Measurements from ENCODE around the gene CFL2.
"Not testable (repeated sequence)": the region's sequence is repeated elsewhere in the genome, so short reads cannot be mapped to it uniquely, and the experiment has no call there.

The CFL2 gene

DNA sequence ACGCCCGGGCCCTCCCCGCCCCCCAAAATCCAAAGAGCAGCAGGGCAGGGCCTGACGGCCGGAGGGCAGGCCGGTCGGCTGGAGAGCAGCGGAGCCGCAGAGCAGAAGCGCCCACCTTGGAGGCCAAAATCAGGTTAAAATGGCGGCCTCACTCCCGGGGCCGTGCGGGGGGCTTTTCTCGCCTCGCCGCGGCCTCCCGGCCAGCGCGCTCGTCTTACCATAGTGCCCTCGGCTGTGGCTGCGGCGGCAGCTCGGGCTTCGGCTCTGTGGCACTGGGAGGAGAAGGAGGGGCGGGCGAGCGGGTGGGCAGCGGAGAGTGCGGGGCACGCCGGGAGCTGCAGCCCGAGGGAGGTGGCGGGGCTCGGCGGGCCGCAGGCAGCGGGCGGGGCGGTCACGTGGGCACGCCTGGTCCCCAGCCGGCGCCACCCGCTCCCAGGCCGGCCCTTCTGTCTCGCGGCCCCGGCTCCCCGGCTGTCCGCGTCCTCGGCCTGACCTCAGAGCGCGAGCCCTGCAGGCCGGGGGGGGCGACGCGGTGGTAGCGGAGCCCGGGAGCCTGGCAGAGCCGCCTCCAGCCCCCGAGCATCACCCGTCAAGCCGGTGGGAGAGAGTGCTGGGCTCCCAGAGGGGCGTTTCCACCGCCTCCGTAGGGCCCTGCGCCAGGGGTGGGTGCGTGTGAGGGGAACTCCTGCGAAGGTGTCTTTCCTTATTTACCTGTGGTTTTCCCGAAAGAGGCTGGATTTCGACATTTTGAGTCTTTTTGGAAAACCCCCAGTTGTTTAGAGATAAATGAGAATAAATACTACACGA is at the start of gene CFL2:
TSS of gene CFL2 (minus strand) at position 274 of the 807 bp plus-strand sequence. CDS start at position 221, 53 bp downstream.
- Mint-ChIP-seq H3K4me3 (peak within 1 kb of the TSS; percentile 91), H3K27me3 (peaks cover 3% of the 10 kb centered on the region)

DNA sequence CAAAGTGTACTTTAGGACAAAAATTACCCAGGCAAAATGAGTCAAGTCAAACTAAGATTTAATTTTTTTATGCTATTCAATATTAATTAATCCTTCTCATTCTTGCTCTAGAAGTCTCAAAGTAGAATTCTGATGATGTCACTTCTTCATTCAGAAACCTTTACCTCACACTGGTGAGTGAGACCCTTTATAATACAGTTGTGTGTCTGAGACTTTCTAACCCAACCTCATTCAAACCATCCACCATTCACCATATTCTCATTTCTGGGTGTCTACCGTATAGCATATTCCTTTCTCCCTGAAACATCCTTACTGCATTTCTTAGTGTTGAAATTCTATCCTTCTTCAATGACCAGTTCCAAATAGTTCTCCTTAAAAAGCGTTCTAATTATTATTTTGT is 40.8 kb upstream of the CFL2 start:
- H3K36me3 Mint-ChIP-seq (ENCODE audit: low read depth) = peaks cover 38% of the 10 kb centered on the region
- no peaks in the 10 kb centered on the region for H3K4me1 Mint-ChIP-seq
- no peak for DNase-seq
- H3K27me3 Mint-ChIP-seq = no peaks in the 10 kb centered on the region
- no peaks in the 10 kb centered on the region for H3K9me3 Mint-ChIP-seq
- no peak for ATAC-seq
- no peak overlapping the region for H3K27ac Mint-ChIP-seq
- no peak overlapping the region for H3K4me3 Mint-ChIP-seq

More for the DNA sequence above, at the start of gene CFL2:
- peak within 1 kb of the TSS; percentile 90 for H3K27ac Mint-ChIP-seq
- peaks cover 11% of the 10 kb centered on the region for H3K36me3 Mint-ChIP-seq (ENCODE audit: low read depth)
- peak; percentile 90 for ATAC-seq
- H3K9me3 Mint-ChIP-seq = no peaks in the 10 kb centered on the region
- peak; percentile 71 for DNase-seq
- H3K4me1 Mint-ChIP-seq = peaks cover 25% of the 10 kb centered on the region

GRCh38 chr14:34754687-34755086 is 40.3 kb upstream of the CFL2 start:
- ATAC-seq (no peak), DNase-seq (no peak)
- H3K27ac Mint-ChIP-seq = no peak overlapping the region
- no peak overlapping the region for H3K4me3 Mint-ChIP-seq
- H3K4me1 Mint-ChIP-seq = no peaks in the 10 kb centered on the region
- H3K36me3 Mint-ChIP-seq (ENCODE audit: low read depth) = peaks cover 35% of the 10 kb centered on the region
- H3K27me3 Mint-ChIP-seq = no peaks in the 10 kb centered on the region
- H3K9me3 Mint-ChIP-seq = no peaks in the 10 kb centered on the region

DNA sequence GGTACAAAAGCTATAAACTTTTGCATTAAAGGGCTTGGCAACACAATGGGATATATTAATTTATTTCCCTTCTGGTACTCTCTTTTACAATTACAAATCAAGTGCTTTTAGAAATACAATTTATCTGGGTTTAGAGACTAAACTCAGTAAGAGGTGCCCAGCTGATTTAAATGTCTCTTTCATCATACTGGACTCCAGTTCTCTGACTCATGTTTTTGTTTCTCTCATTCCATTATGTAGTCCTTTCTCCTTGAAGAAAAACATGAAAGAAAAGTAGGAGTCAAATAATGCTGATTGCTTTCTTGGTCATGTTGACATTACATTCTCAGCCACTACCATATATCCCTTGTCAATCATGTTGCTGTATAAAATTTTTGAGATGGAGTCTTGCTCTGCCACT is 36.3 kb upstream of the CFL2 start:
- no peaks in the 10 kb centered on the region for H3K9me3 Mint-ChIP-seq
- ATAC-seq = no peak
- H3K27ac Mint-ChIP-seq = no peak overlapping the region
- H3K27me3 Mint-ChIP-seq = no peaks in the 10 kb centered on the region
- peaks cover 24% of the 10 kb centered on the region for H3K36me3 Mint-ChIP-seq (ENCODE audit: low read depth)
- H3K4me3 Mint-ChIP-seq = no peak overlapping the region
- no peak for DNase-seq
- H3K4me1 Mint-ChIP-seq = no peaks in the 10 kb centered on the region

- Mint-ChIP-seq H3K9me3 (no peaks in the 10 kb centered on the region), H3K4me1 (no peaks in the 10 kb centered on the region), H3K4me3 (no peak overlapping the region), H3K27ac (no peak overlapping the region), H3K36me3 (ENCODE audit: low read depth) (peaks cover 22% of the 10 kb centered on the region), H3K27me3 (no peaks in the 10 kb centered on the region)
- ATAC-seq (no peak), DNase-seq (no peak)
Observed at GRCh38 chr14:34750233-34750632, 35.8 kb upstream of the CFL2 start.

DNA sequence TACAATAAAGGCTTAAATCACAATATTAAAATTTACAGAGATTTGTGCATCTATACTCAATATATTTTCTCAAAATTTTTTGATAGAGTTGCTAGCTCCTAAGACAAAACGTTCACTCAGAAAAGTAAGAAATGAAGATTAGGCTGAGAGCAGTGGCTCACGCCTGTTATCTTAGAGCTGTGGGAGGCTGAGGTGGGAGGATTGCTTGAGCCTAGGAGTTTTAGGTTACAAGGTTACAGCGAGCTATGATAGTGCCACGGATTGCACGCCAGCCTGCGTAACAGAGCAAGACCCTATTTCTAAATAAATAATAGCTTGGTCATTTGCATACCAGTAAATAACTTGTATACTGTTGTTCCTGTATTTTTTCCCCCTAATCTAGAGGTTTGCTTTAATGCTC is 35.0 kb upstream of the CFL2 start:
- no peaks in the 10 kb centered on the region for H3K4me1 Mint-ChIP-seq
- no peak overlapping the region for H3K4me3 Mint-ChIP-seq
- DNase-seq = no peak
- no peaks in the 10 kb centered on the region for H3K9me3 Mint-ChIP-seq
- H3K27me3 Mint-ChIP-seq = no peaks in the 10 kb centered on the region
- ATAC-seq = no peak
- H3K27ac Mint-ChIP-seq = no peak overlapping the region
- peaks cover 18% of the 10 kb centered on the region for H3K36me3 Mint-ChIP-seq (ENCODE audit: low read depth)

- no peaks in the 10 kb centered on the region for H3K9me3 Mint-ChIP-seq
- ATAC-seq (no peak), DNase-seq (no peak)
- H3K27ac Mint-ChIP-seq = no peak overlapping the region
- H3K4me1 Mint-ChIP-seq = peaks cover 12% of the 10 kb centered on the region
- H3K4me3 Mint-ChIP-seq = no peak overlapping the region
- no peaks in the 10 kb centered on the region for H3K36me3 Mint-ChIP-seq (ENCODE audit: low read depth)
- H3K27me3 Mint-ChIP-seq = no peaks in the 10 kb centered on the region
Observed at GRCh38 chr14:34742270-34743115, 28.1 kb upstream of the CFL2 start.

DNA sequence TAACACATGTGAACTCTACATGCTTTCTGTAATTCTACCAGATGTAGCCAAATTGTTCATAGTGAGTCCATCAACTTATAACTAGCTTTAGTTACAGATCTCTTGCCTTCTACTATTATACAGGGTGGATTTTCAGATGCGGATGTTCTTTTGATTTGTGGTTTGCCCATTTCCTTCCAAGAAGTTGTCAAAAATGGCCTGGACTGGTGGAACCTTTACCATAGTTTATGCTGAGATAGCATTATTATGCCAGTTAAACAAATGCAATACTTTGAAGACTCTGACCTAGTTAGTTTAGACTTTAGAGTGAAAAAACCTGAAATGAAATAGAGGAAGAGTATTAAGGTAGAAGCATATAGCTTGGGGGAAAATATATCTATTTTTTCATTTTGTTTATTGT is 27.4 kb upstream of the CFL2 start:
- no peak overlapping the region for H3K4me3 Mint-ChIP-seq
- DNase-seq (no peak), ATAC-seq (no peak)
- no peak overlapping the region for H3K27ac Mint-ChIP-seq
- H3K36me3 Mint-ChIP-seq (ENCODE audit: low read depth) = no peaks in the 10 kb centered on the region
- H3K4me1 Mint-ChIP-seq = peaks cover 12% of the 10 kb centered on the region
- no peaks in the 10 kb centered on the region for H3K27me3 Mint-ChIP-seq
- H3K9me3 Mint-ChIP-seq = no peaks in the 10 kb centered on the region

DNA sequence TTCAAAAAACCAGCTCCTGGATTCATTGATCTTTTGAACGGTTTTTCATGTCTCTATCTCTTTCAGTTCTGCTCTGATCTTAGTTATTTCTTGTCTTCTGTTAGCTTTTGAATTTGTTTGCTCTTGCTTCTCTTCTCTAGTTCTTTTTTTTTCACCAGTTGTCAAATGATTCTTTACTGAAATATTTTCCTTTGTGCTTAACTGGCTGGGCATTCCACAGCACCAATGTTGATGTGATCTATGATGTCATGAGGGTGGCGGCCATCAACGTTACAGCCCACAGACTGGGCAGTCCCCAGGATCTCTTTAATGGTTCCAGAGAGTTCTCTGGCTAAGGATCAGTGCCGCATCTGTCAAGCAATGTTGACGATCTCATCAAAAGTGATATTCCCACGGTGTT is 25.7 kb upstream of the CFL2 start:
- H3K9me3 Mint-ChIP-seq; ATAC-seq; H3K36me3 Mint-ChIP-seq (ENCODE audit: low read depth); H3K27ac Mint-ChIP-seq; H3K27me3 Mint-ChIP-seq; DNase-seq; H3K4me3 Mint-ChIP-seq: not testable (repeated sequence)
- H3K4me1 Mint-ChIP-seq = peaks cover 12% of the 10 kb centered on the region

DNA sequence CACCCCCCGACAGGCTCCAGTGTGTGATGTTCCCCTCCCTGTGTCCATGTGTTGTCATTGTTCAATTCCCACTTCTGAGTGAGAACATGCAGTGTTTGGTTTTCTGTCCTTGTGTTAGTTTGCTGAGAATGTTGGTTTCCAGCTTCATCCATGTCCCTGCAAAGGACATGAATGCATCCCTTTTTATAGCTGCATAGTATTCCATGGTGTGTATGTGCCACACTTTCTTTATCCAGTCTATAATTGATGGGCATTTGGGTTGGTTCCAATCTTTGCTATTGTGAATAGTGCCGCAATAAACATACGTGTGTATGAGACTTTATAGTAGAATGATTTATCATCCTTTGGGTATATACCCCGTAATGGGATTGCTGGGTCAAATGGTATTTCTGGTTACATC is 22.7 kb upstream of the CFL2 start:
- not testable (repeated sequence) for H3K9me3 Mint-ChIP-seq; H3K4me3 Mint-ChIP-seq; DNase-seq; H3K27ac Mint-ChIP-seq; H3K27me3 Mint-ChIP-seq; ATAC-seq; H3K36me3 Mint-ChIP-seq (ENCODE audit: low read depth); H3K4me1 Mint-ChIP-seq

DNA sequence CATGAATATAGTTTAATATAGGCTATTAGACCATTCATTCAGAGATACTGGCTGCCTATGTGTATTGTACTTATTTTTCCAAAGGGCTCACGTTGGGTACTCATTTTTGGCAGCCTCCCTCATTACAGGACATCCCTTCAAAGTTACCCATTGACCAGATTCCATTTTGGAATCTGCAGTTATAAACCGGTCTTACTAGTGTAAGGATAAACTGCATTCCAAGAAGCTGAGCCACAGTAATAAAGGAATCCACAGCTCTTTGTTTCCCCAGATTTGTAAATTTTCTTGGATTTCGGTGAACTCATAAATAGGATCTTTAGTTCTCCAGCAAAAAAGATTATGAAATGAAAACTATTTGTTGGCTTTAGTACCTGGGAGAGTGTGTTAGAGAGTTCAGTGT is 18.9 kb upstream of the CFL2 start:
- H3K9me3 Mint-ChIP-seq = no peaks in the 10 kb centered on the region
- no peaks in the 10 kb centered on the region for H3K4me1 Mint-ChIP-seq
- no peak for DNase-seq
- no peaks in the 10 kb centered on the region for H3K27me3 Mint-ChIP-seq
- H3K4me3 Mint-ChIP-seq = no peak overlapping the region
- H3K36me3 Mint-ChIP-seq (ENCODE audit: low read depth) = no peaks in the 10 kb centered on the region
- ATAC-seq = no peak
- no peak overlapping the region for H3K27ac Mint-ChIP-seq

- ATAC-seq (no peak), DNase-seq (no peak)
- no peak overlapping the region for H3K4me3 Mint-ChIP-seq
- no peaks in the 10 kb centered on the region for H3K27me3 Mint-ChIP-seq
- H3K36me3 Mint-ChIP-seq (ENCODE audit: low read depth) = no peaks in the 10 kb centered on the region
- no peaks in the 10 kb centered on the region for H3K9me3 Mint-ChIP-seq
- H3K27ac Mint-ChIP-seq = no peak overlapping the region
- H3K4me1 Mint-ChIP-seq = no peaks in the 10 kb centered on the region
Observed at GRCh38 chr14:34732802-34733201, 18.4 kb upstream of the CFL2 start.

GRCh38 chr14:34723867-34724266 is 9.5 kb upstream of the CFL2 start:
- Mint-ChIP-seq H3K9me3 (no peaks in the 10 kb centered on the region), H3K27ac (no peak overlapping the region), H3K36me3 (ENCODE audit: low read depth) (no peaks in the 10 kb centered on the region), H3K4me1 (no peaks in the 10 kb centered on the region), H3K27me3 (peaks cover 3% of the 10 kb centered on the region), H3K4me3 (no peak overlapping the region)
- ATAC-seq (no peak), DNase-seq (no peak)

DNA sequence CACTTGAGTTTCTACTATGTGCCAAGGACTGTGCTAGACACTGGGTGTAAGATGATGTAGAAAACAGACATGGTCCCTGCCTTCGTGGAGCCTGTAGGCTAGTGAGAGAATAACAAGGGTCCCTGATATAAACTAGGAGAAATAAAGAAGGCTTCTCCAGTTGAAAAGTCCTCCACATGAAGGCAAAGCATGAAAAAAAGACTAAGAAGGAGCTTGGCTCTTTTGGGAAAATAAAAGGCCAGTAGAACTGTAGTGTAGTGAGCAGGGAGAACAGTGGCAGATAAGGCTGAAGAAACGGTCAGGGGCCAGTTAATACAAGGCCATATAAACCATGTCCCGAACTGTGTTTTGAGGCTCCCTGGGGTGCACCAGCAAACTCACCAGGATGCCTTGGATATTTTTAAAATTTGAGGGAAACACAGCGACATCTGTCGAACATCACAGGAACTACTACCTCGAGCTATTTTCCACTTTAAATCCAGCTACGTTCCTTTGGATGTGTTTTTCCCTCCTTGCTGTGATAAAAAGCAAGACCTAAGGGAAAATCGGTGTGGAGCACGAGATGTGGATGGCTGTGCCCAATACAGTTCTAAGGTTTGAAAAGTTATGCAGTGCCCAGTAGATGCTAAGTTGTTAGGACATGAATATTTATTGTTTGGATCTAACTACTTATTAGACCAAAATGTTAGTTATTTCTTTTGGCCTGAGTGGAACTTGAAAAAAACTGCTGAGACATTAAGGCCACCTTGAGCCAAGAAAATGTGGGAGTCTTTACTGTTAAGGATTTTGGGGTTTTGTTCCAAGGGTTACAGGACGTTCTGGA is 8.5 kb upstream of the CFL2 start:
- DNase-seq (peak; percentile 29), ATAC-seq (no peak)
- H3K27me3 Mint-ChIP-seq = peaks cover 5% of the 10 kb centered on the region
- no peak overlapping the region for H3K27ac Mint-ChIP-seq
- no peaks in the 10 kb centered on the region for H3K9me3 Mint-ChIP-seq
- H3K4me3 Mint-ChIP-seq = no peak overlapping the region
- no peaks in the 10 kb centered on the region for H3K4me1 Mint-ChIP-seq
- no peaks in the 10 kb centered on the region for H3K36me3 Mint-ChIP-seq (ENCODE audit: low read depth)

Data from activated naive CD8-positive, alpha-beta T cell treated with anti-CD3 and anti-CD28 coated beads, Interleukin-2, amount 50 U/mL, for 24 hours (primary cell).